ENCODE results near the gene MINAR1.

Gene MINAR1

GRCh38 chr15:79406210-79406609 lies 25.9 kb upstream of the MINAR1 start:
- Histone ChIP-seq H3K9me3 (ENCODE audit: low read length) (no peaks in the 10 kb centered on the region), H3K4me2 (ENCODE audit: low read length) (no peak overlapping the region), H3F3A (ENCODE audit: insufficient read depth, low read length) (no peaks in the 10 kb centered on the region), H3K27ac (ENCODE audit: low read depth, low read length, poor library complexity, severe bottlenecking) (no peak overlapping the region), H3K36me3 (ENCODE audit: insufficient read depth, low read length) (no peaks in the 10 kb centered on the region), H3K79me2 (ENCODE audit: insufficient read depth, low read length) (no peaks in the 10 kb centered on the region), H3K27me3 (ENCODE audit: insufficient read depth, low read length) (no peaks in the 10 kb centered on the region), H2AFZ (ENCODE audit: low read length) (no peak overlapping the region), H3K4me1 (ENCODE audit: insufficient read depth, low read length, severe bottlenecking) (no peaks in the 10 kb centered on the region), H3K9ac (ENCODE audit: low read length) (no peak overlapping the region), H3K4me3 (ENCODE audit: low read depth, low read length, poor library complexity, severe bottlenecking) (no peak overlapping the region), H3K9me2 (ENCODE audit: low read depth, low read length) (no peaks in the 10 kb centered on the region), H4K20me1 (ENCODE audit: insufficient read depth, low read length) (no peaks in the 10 kb centered on the region; the same call in 1 of the 2 replicates)
- no peak for TF ChIP-seq EZH2 (IDR thresholded peaks at IDR 0.05; ENCODE audit: borderline replicate concordance, low read length)
- no peak for TF ChIP-seq CTCF (IDR thresholded peaks at IDR 0.05; ENCODE audit: low read length)

GRCh38 chr15:79408041-79408440 lies 24.1 kb upstream of the MINAR1 start:
- Histone ChIP-seq H3K4me1 (ENCODE audit: insufficient read depth, low read length, severe bottlenecking) (no peaks in the 10 kb centered on the region), H3K4me3 (ENCODE audit: low read depth, low read length, poor library complexity, severe bottlenecking) (no peak overlapping the region), H4K20me1 (ENCODE audit: insufficient read depth, low read length) (no peaks in the 10 kb centered on the region; the same call in 1 of the 2 replicates), H3K27me3 (ENCODE audit: insufficient read depth, low read length) (no peaks in the 10 kb centered on the region), H3K9me3 (ENCODE audit: low read length) (no peaks in the 10 kb centered on the region), H2AFZ (ENCODE audit: low read length) (no peak overlapping the region), H3K79me2 (ENCODE audit: insufficient read depth, low read length) (no peaks in the 10 kb centered on the region), H3K9ac (ENCODE audit: low read length) (no peak overlapping the region), H3K4me2 (ENCODE audit: low read length) (no peak overlapping the region), H3K9me2 (ENCODE audit: low read depth, low read length) (no peaks in the 10 kb centered on the region), H3K36me3 (ENCODE audit: insufficient read depth, low read length) (no peaks in the 10 kb centered on the region), H3F3A (ENCODE audit: insufficient read depth, low read length) (no peaks in the 10 kb centered on the region), H3K27ac (ENCODE audit: low read depth, low read length, poor library complexity, severe bottlenecking) (no peak overlapping the region)
- TF ChIP-seq CTCF (IDR thresholded peaks at IDR 0.05; ENCODE audit: low read length), result no peak
- no peak for TF ChIP-seq EZH2 (IDR thresholded peaks at IDR 0.05; ENCODE audit: borderline replicate concordance, low read length)

DNA sequence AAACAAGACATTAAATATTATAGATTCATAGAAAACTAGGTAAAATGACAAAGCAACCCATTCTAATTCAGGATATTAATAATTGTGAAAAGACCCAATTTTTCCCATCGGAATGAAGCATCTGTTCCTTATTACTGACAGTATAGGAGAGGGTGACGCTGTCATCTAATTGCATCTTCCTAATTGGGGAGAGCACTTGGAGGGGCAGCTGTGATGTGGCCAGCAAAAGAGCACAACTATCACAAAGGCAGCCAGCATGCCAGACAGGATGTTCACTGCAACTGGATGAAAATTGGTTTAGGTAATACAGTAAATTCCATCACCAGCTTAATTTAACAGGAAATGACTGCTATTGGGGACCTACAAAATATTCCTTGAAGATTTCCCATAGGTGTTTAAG lies 21.9 kb upstream of the MINAR1 start:
- no peak overlapping the region for H3K4me2 ChIP-seq (ENCODE audit: low read length)
- H3K9me2 ChIP-seq (ENCODE audit: low read depth, low read length), result no peaks in the 10 kb centered on the region
- H3K9me3 ChIP-seq (ENCODE audit: low read length), result no peaks in the 10 kb centered on the region
- no peak overlapping the region for H2AFZ ChIP-seq (ENCODE audit: low read length)
- TF ChIP-seq CTCF (IDR thresholded peaks at IDR 0.05; ENCODE audit: low read length) (no peak), EZH2 (IDR thresholded peaks at IDR 0.05; ENCODE audit: borderline replicate concordance, low read length) (no peak)
- no peaks in the 10 kb centered on the region for H3K79me2 ChIP-seq (ENCODE audit: insufficient read depth, low read length)
- no peak overlapping the region for H3K27ac ChIP-seq (ENCODE audit: low read depth, low read length, poor library complexity, severe bottlenecking)
- no peaks in the 10 kb centered on the region; the same call in 1 of the 2 replicates for H4K20me1 ChIP-seq (ENCODE audit: insufficient read depth, low read length)
- no peaks in the 10 kb centered on the region for H3K27me3 ChIP-seq (ENCODE audit: insufficient read depth, low read length)
- no peaks in the 10 kb centered on the region for H3F3A ChIP-seq (ENCODE audit: insufficient read depth, low read length)
- no peaks in the 10 kb centered on the region for H3K4me1 ChIP-seq (ENCODE audit: insufficient read depth, low read length, severe bottlenecking)
- no peak overlapping the region for H3K4me3 ChIP-seq (ENCODE audit: low read depth, low read length, poor library complexity, severe bottlenecking)
- no peak overlapping the region for H3K9ac ChIP-seq (ENCODE audit: low read length)
- no peaks in the 10 kb centered on the region for H3K36me3 ChIP-seq (ENCODE audit: insufficient read depth, low read length)

Measured in OCI-LY1 (cell line).